Activated CD4-positive, alpha-beta memory T cell treated with anti-CD3 and anti-CD28 coated beads for 36 hours (primary cell): ENCODE measurements around the gene SGO2. TPM values are rescaled to one million over a fixed set of nuclear protein-coding genes. Genes with fewer than 3 reads are reported as not detected.
A peak's percentile ranks its signal among the peaks of the same experiment; 100 is the strongest.

ENCODE experiments used
- CTCF ChIA-PET: fragments of 350-600 bp; sonication (Branson Sonifier 250); formaldehyde crosslinking; loops from one replicate; lab custom pipeline; 2021; ENCODE audit warnings: antibody characterized with exemption, inconsistent platforms; lab: Charles Lee
- POLR2A ChIA-PET: fragments of 350-600 bp; sonication (Branson Sonifier 250); formaldehyde crosslinking; loops from one replicate; lab custom pipeline; 2021; ENCODE audit warnings: antibody characterized with exemption; lab: Charles Lee
- DNase-seq: peaks from one replicate; pipeline ENCODE4 v3.0.0-alpha.2; 2020
- H3K27ac Mint-ChIP-seq: one replicate; pipeline ENCODE4 v1.8.0; 2021; ENCODE audit warnings: mixed read lengths
- H3K27me3 Mint-ChIP-seq: one replicate; pipeline ENCODE4 v1.8.0; 2021; ENCODE audit warnings: mixed read lengths
- H3K36me3 Mint-ChIP-seq: one replicate; pipeline ENCODE4 v1.8.0; 2021; ENCODE audit warnings: mixed read lengths
- H3K4me1 Mint-ChIP-seq: one replicate; pipeline ENCODE4 v1.8.0; 2021; ENCODE audit warnings: low read depth, mixed read lengths
- H3K4me3 Mint-ChIP-seq: one replicate; pipeline ENCODE4 v1.8.0; 2021; ENCODE audit warnings: mild to moderate bottlenecking, mixed read lengths
- H3K9me3 Mint-ChIP-seq: one replicate; pipeline ENCODE4 v1.8.0; 2021; ENCODE audit warnings: mixed read lengths
- intact Hi-C: fragments of 100-400 bp; cut with micrococcal nuclease; formaldehyde crosslinking; loops from one replicate; pipeline ENCODE4 v1.15.1; 2023
- total RNA-seq, 2 experiments: library from RNA; stranded (reverse); gene quantifications; one replicate each; pipeline ENCODE4 v1.2.3, GENCODE V29; 2021

Gene SGO2, protein sequence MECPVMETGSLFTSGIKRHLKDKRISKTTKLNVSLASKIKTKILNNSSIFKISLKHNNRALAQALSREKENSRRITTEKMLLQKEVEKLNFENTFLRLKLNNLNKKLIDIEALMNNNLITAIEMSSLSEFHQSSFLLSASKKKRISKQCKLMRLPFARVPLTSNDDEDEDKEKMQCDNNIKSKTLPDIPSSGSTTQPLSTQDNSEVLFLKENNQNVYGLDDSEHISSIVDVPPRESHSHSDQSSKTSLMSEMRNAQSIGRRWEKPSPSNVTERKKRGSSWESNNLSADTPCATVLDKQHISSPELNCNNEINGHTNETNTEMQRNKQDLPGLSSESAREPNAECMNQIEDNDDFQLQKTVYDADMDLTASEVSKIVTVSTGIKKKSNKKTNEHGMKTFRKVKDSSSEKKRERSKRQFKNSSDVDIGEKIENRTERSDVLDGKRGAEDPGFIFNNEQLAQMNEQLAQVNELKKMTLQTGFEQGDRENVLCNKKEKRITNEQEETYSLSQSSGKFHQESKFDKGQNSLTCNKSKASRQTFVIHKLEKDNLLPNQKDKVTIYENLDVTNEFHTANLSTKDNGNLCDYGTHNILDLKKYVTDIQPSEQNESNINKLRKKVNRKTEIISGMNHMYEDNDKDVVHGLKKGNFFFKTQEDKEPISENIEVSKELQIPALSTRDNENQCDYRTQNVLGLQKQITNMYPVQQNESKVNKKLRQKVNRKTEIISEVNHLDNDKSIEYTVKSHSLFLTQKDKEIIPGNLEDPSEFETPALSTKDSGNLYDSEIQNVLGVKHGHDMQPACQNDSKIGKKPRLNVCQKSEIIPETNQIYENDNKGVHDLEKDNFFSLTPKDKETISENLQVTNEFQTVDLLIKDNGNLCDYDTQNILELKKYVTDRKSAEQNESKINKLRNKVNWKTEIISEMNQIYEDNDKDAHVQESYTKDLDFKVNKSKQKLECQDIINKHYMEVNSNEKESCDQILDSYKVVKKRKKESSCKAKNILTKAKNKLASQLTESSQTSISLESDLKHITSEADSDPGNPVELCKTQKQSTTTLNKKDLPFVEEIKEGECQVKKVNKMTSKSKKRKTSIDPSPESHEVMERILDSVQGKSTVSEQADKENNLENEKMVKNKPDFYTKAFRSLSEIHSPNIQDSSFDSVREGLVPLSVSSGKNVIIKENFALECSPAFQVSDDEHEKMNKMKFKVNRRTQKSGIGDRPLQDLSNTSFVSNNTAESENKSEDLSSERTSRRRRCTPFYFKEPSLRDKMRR
- total RNA-seq = 10 to 100 TPM; 40.5 to 40.7 TPM

- H3K9me3 Mint-ChIP-seq = no peaks in the 10 kb centered on the region
- DNase-seq = peak; percentile 98
- peak within 1 kb of the TSS; percentile 73 for H3K27ac Mint-ChIP-seq
- peak within 1 kb of the TSS; percentile 88 for H3K4me3 Mint-ChIP-seq
- ChIA-PET POLR2A (interaction anchor here (1.2 to 2.7 kb wide), 4 partner anchors 16 to 338 kb away, joined by 3 to 11 read pairs (median 4); partner anchors contain the start of genes CLK1 and KCTD18), CTCF (interaction anchor here (0.7 to 1.8 kb wide), 7 partner anchors 16 to 546 kb away, joined by 3 to 5 read pairs (median 3); partner anchors contain the start of gene KCTD18)
- no peaks in the 10 kb centered on the region for H3K27me3 Mint-ChIP-seq
- H3K36me3 Mint-ChIP-seq = peaks cover 1% of the 10 kb centered on the region
- H3K4me1 Mint-ChIP-seq = peaks cover 20% of the 10 kb centered on the region
- intact Hi-C loops = loop anchor here (1.0 to 5.0 kb wide), 8 partner anchors 11 to 707 kb away; partner anchors contain the start of genes BZW1, CLK1, KCTD18 and NIF3L1
Observed at GRCh38 chr2:200525882-200526651, at the start of gene SGO2. TSS of gene SGO2 (plus strand) at chr2:200526207. CDS start at chr2:200532976, 6,769 bp downstream.

- H3K36me3 Mint-ChIP-seq = no peaks in the 10 kb centered on the region
Observed at GRCh38 chr2:200476836-200477235, 49.2 kb upstream of the SGO2 start.

DNA sequence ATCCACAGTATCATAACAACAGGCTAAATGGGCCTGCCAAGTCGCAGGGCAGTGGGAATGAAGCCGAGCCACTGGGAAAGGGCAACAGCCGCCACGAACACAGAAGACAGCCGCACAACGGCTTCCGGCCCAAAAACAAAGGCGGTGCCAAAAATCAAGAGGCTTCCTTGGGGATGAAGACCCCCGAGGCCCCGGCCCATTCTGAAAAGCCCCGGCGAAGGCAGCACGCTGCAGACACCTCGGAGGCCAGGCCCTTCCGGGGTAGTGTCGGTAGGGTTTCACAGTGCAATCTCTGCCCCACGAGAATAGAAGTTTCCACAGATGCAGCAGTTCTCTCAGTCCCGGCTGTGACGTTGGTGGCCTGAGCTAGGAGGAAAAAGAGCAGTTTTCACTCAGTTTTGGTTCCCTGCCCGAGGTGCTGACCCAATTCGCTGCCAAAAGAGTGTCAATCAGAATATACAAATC, 48.3 kb upstream of the SGO2 start:
- intact Hi-C loops = no loop called here
- ChIA-PET CTCF (no interaction called here), POLR2A (no interaction called here)
- no peak for DNase-seq
- Mint-ChIP-seq H3K27ac (no peak overlapping the region), H3K36me3 (no peaks in the 10 kb centered on the region), H3K4me3 (no peak overlapping the region), H3K9me3 (no peaks in the 10 kb centered on the region), H3K27me3 (no peaks in the 10 kb centered on the region), H3K4me1 (peaks cover 18% of the 10 kb centered on the region)

More at GRCh38 chr2:200476836-200477235, 49.2 kb upstream of the SGO2 start:
- DNase-seq = no peak
- Mint-ChIP-seq H3K27me3 (no peaks in the 10 kb centered on the region), H3K4me1 (peaks cover 18% of the 10 kb centered on the region), H3K4me3 (no peak overlapping the region), H3K9me3 (no peaks in the 10 kb centered on the region), H3K27ac (no peak overlapping the region)
- POLR2A ChIA-PET = no interaction called here
- CTCF ChIA-PET = interaction anchor here (0.7 to 1.2 kb wide), 2 partner anchors 497 to 498 kb away, joined by 3 to 5 read pairs; no protein-coding TSS in a partner anchor
- intact Hi-C loops = no loop called here

- Mint-ChIP-seq H3K27ac (peak overlapping the region; percentile 31), H3K27me3 (no peaks in the 10 kb centered on the region), H3K36me3 (no peaks in the 10 kb centered on the region), H3K9me3 (no peaks in the 10 kb centered on the region), H3K4me1 (peaks cover 18% of the 10 kb centered on the region), H3K4me3 (no peak overlapping the region)
- CTCF ChIA-PET = interaction anchor here (0.8 to 7.9 kb wide), 8 partner anchors 9 to 506 kb away, joined by 3 to 49 read pairs (median 10); partner anchors contain the start of gene SGO2
- POLR2A ChIA-PET = interaction anchor here (1.5 kb wide), 1 partner anchor 25 kb away, joined by 3 read pairs; no protein-coding TSS in a partner anchor
- intact Hi-C loops = loop anchor here (2.0 to 10.0 kb wide), 2 partner anchors 223 to 285 kb away; no protein-coding TSS in a partner anchor
- no peak for DNase-seq
Observed at GRCh38 chr2:200479692-200480265, 46.2 kb upstream of the SGO2 start.

GRCh38 chr2:200482194-200482593, 43.8 kb upstream of the SGO2 start:
- no peak for DNase-seq
- Mint-ChIP-seq H3K9me3 (no peaks in the 10 kb centered on the region), H3K27me3 (no peaks in the 10 kb centered on the region), H3K4me1 (peaks cover 18% of the 10 kb centered on the region), H3K4me3 (no peak overlapping the region), H3K36me3 (no peaks in the 10 kb centered on the region), H3K27ac (no peak overlapping the region)
- intact Hi-C loops = loop anchor here (10.0 kb wide), 1 partner anchor 287 kb away; no protein-coding TSS in a partner anchor
- POLR2A ChIA-PET = interaction anchor here (1.3 kb wide), 1 partner anchor 16 kb away, joined by 3 read pairs; no protein-coding TSS in a partner anchor
- CTCF ChIA-PET = interaction anchor here (0.8 to 7.9 kb wide), 17 partner anchors 12 to 511 kb away, joined by 3 to 49 read pairs (median 7); partner anchors contain the start of genes KCTD18 and SGO2

DNA sequence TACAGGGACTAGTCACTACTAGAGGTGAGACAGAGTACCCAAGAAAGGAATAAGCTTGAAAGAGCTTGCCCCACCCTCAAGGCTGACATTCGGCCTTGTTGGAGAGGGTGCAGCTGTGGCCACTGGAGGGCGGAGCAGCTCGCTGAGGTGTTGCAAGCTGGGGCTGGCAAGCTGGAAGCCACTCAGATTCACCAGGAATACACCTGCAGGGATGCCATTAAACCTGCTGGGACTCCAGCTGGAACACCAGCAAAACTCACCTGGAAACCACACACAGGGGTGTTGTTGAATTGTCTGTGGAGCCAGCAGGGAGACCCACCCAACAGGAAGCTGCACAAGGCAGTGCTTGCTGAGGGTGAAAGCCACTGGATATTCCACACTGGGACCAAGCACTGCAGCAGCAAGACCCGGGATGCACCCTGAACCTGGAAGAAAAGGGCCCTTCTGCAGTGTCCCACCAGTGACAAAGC, 42.2 kb upstream of the SGO2 start:
- CTCF ChIA-PET = interaction anchor here (0.6 to 7.9 kb wide), 21 partner anchors 9 to 694 kb away, joined by 3 to 49 read pairs (median 4); partner anchors contain the start of genes KCTD18, SGO2 and SPATS2L
- intact Hi-C loops = loop anchor here (10.0 kb wide), 1 partner anchor 289 kb away; no protein-coding TSS in a partner anchor
- Mint-ChIP-seq H3K27me3 (no peaks in the 10 kb centered on the region), H3K9me3 (no peaks in the 10 kb centered on the region), H3K27ac (no peak overlapping the region), H3K4me1 (peaks cover 18% of the 10 kb centered on the region), H3K36me3 (no peaks in the 10 kb centered on the region), H3K4me3 (no peak overlapping the region)
- POLR2A ChIA-PET = interaction anchor here (0.6 to 1.2 kb wide), 2 partner anchors 38 to 494 kb away, joined by 3 read pairs; no protein-coding TSS in a partner anchor
- peak; percentile 66 for DNase-seq

DNA sequence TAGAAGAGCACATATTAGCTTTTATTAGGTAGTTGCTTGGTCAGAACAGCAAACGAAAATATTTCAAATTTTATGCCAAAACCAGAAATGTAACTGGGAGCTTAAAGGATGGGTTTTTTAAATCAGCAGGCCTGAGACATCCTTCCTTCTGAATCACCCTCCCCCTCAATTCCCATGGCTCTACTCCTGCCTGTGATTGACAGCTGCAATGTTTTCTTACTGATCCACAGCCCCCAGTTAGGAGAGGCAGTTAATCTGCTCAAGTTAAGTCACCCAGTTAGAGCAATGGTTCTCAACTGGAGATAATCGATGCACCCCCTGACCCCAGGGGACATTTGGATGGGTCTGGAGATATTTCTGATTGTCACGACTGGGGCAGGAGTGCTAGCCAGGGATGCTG, 41.1 kb upstream of the SGO2 start:
- no peak for DNase-seq

DNA sequence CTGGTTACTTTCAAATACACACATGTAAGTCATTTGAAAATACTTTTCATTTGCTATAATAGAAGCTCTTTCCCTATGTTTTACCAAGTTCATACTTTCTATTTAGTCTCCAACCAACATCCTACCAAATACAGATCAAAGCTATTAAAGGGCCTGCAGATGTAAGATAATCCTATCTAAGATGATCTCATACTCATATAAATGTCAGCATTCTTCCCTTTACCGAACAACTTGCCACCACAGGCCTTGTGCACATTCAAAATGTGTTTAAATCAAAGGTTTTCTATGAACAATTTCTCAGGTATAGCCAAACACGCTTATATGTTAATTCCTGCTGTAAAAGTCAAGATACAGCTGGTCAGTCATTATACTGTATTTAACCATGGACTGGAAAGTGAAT, 39.5 kb upstream of the SGO2 start:
- H3K4me1 Mint-ChIP-seq = no peaks in the 10 kb centered on the region
- H3K9me3 Mint-ChIP-seq = peaks cover under 1% of the 10 kb centered on the region
- ChIA-PET POLR2A (no interaction called here), CTCF (interaction anchor here (1.9 to 7.9 kb wide), 2 partner anchors 501 to 506 kb away, joined by 6 to 49 read pairs; no protein-coding TSS in a partner anchor)
- no peak for DNase-seq
- no peaks in the 10 kb centered on the region for H3K27me3 Mint-ChIP-seq
- H3K4me3 Mint-ChIP-seq = no peak overlapping the region
- peaks cover 16% of the 10 kb centered on the region for H3K36me3 Mint-ChIP-seq
- no peak overlapping the region for H3K27ac Mint-ChIP-seq
- intact Hi-C loops = loop anchor here (10.0 kb wide), 1 partner anchor 292 kb away; no protein-coding TSS in a partner anchor

More for the DNA sequence above, 41.1 kb upstream of the SGO2 start:
- H3K27me3 Mint-ChIP-seq = no peaks in the 10 kb centered on the region
- POLR2A ChIA-PET = interaction anchor here (1.2 kb wide), 1 partner anchor 37 kb away, joined by 3 read pairs; no protein-coding TSS in a partner anchor
- H3K27ac Mint-ChIP-seq = no peak overlapping the region
- peaks cover 10% of the 10 kb centered on the region for H3K4me1 Mint-ChIP-seq
- no peak overlapping the region for H3K4me3 Mint-ChIP-seq
- no peaks in the 10 kb centered on the region for H3K9me3 Mint-ChIP-seq
- CTCF ChIA-PET = interaction anchor here (0.6 to 7.9 kb wide), 12 partner anchors 8 to 693 kb away, joined by 3 to 49 read pairs (median 4); partner anchors contain the start of gene SGO2
- intact Hi-C loops = loop anchor here (10.0 kb wide), 1 partner anchor 290 kb away; no protein-coding TSS in a partner anchor
- H3K36me3 Mint-ChIP-seq = peaks cover 6% of the 10 kb centered on the region

- no peak for DNase-seq
- Mint-ChIP-seq H3K27ac (no peak overlapping the region), H3K4me3 (no peak overlapping the region), H3K4me1 (no peaks in the 10 kb centered on the region), H3K36me3 (peaks cover 26% of the 10 kb centered on the region), H3K27me3 (no peaks in the 10 kb centered on the region), H3K9me3 (peaks cover 2% of the 10 kb centered on the region)
- intact Hi-C loops = loop anchor here (10.0 kb wide), 1 partner anchor 293 kb away; no protein-coding TSS in a partner anchor
- POLR2A ChIA-PET = no interaction called here
- CTCF ChIA-PET = no interaction called here
Observed at GRCh38 chr2:200488169-200488568, 37.8 kb upstream of the SGO2 start.
